Stimulated activated CD4-positive, alpha-beta T cell treated with anti-CD3 and anti-CD28 coated beads, Interleukin-2, amount 100 ng/mL, for 48 hours (primary cell): ENCODE results near the gene SLC13A5.
"Not testable (repeated sequence)": the region's sequence is repeated elsewhere in the genome, so short reads cannot be mapped to it uniquely, and the experiment has no call there.

Experiments
- DNase-seq, 2 donors: peaks; one replicate each; pipeline ENCODE4 v3.0.0-alpha.2; 2020

The SLC13A5 gene

GRCh38 chr17:6713130-6713917 is at the start of gene SLC13A5:
TSS of gene SLC13A5 (minus strand) at chr17:6713369. CDS start at chr17:6713333, 36 bp downstream.
- peak in 1 of 2 donors; percentile 9 for DNase-seq

GRCh38 chr17:6761779-6762178 is 48.6 kb upstream of the SLC13A5 start:
- DNase-seq: no peak

GRCh38 chr17:6757747-6758146 is 44.6 kb upstream of the SLC13A5 start:
- DNase-seq: no peak

GRCh38 chr17:6756425-6757031 is 43.4 kb upstream of the SLC13A5 start:
- no peak for DNase-seq

GRCh38 chr17:6755731-6756184 is 42.6 kb upstream of the SLC13A5 start, which contains the start of gene XAF1:
TSS of gene XAF1 (plus strand) at chr17:6756046. CDS start at chr17:6756079, 33 bp downstream.
- peak; percentile 19 to 39 for DNase-seq

- DNase-seq: no peak
These were observed 42.1 kb upstream of the SLC13A5 start for GRCh38 chr17:6755281-6755680.

- DNase-seq: no peak
These were observed 40.4 kb upstream of the SLC13A5 start for GRCh38 chr17:6753546-6753945.

GRCh38 chr17:6753006-6753445 is 39.9 kb upstream of the SLC13A5 start:
- no peak for DNase-seq

GRCh38 chr17:6752068-6752909 is 39.1 kb upstream of the SLC13A5 start:
- DNase-seq: no peak

- no peak for DNase-seq
These were observed 36.4 kb upstream of the SLC13A5 start for GRCh38 chr17:6749519-6749918.

GRCh38 chr17:6748617-6749016 is 35.4 kb upstream of the SLC13A5 start:
- no peak for DNase-seq

- not testable (repeated sequence) for DNase-seq
These were observed 33.5 kb upstream of the SLC13A5 start for GRCh38 chr17:6746665-6747064.

- DNase-seq: no peak
These were observed 16.4 kb upstream of the SLC13A5 start for GRCh38 chr17:6729531-6729930.

- DNase-seq: no peak
These were observed 10.8 kb upstream of the SLC13A5 start for GRCh38 chr17:6724009-6724408.

GRCh38 chr17:6721744-6722143 is 8.6 kb upstream of the SLC13A5 start:
- DNase-seq: no peak

- no peak for DNase-seq
These were observed 3.6 kb upstream of the SLC13A5 start for GRCh38 chr17:6716736-6717135.

GRCh38 chr17:6714315-6714874 is 1.2 kb upstream of the SLC13A5 start:
- no peak for DNase-seq

GRCh38 chr17:6713918-6714271 is 726 bp upstream of the SLC13A5 start:
- no peak for DNase-seq

- DNase-seq: no peak
These were observed 377 bp downstream of the SLC13A5 start for GRCh38 chr17:6712854-6713129.

GRCh38 chr17:6712058-6712853 is 913 bp downstream of the SLC13A5 start:
- no peak for DNase-seq

- DNase-seq: no peak
These were observed 1.5 kb downstream of the SLC13A5 start for GRCh38 chr17:6711681-6712057.

GRCh38 chr17:6711081-6711674 is 2.0 kb downstream of the SLC13A5 start:
- DNase-seq: no peak
